HepG2 (cell line): ENCODE results near the gene OAS2.

Source experiments
- EZH2 ChIP-seq: conservative IDR thresholded peaks from 2 replicates; pipeline ENCODE4 v1.6.1; 2012; ENCODE audit warnings: mild to moderate bottlenecking, low read depth, low read length, moderate library complexity
- HIVEP1 ChIP-seq: sonication (generic); formaldehyde crosslinking; IDR thresholded peaks from 2 replicates; pipeline ENCODE4 v1.4.0; 2020; ENCODE audit warnings: mild to moderate bottlenecking, missing genetic modification reagents
- MXI1 ChIP-seq: IDR thresholded peaks from 3 replicates; pipeline ENCODE4 v1.6.1; 2012; ENCODE audit warnings: low read depth, low read length, inconsistent platforms, borderline replicate concordance
- SETDB1 ChIP-seq: sonication (generic); formaldehyde crosslinking; IDR thresholded peaks from 2 replicates; pipeline ENCODE4 v1.5.1; 2020; ENCODE audit warnings: missing genetic modification reagents, mild to moderate bottlenecking, borderline replicate concordance
- TF ChIP-seq, protein P1 (sequence below): sonication (generic); formaldehyde crosslinking; IDR thresholded peaks from 2 replicates; pipeline ENCODE4 v1.8.1; 2023; ENCODE audit warnings: mild to moderate bottlenecking, missing genetic modification reagents

GRCh38 chr12:112961074-112961473, 17.2 kb upstream of the OAS2 start:
- TF ChIP-seq, protein P1, sequence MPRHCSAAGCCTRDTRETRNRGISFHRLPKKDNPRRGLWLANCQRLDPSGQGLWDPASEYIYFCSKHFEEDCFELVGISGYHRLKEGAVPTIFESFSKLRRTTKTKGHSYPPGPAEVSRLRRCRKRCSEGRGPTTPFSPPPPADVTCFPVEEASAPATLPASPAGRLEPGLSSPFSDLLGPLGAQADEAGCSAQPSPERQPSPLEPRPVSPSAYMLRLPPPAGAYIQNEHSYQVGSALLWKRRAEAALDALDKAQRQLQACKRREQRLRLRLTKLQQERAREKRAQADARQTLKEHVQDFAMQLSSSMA (CRISPR knock-in tag) = no peak
- TF ChIP-seq EZH2 = no peak
- TF ChIP-seq SETDB1 (CRISPR knock-in tag) = no peak
- no peak for TF ChIP-seq MXI1
- TF ChIP-seq HIVEP1 (CRISPR knock-in tag) = no peak
